Measurements from ENCODE around the gene APBB1IP.
"Not testable (repeated sequence)": the region's sequence is repeated elsewhere in the genome, so short reads cannot be mapped to it uniquely, and the experiment has no call there.

Gene APBB1IP

DNA sequence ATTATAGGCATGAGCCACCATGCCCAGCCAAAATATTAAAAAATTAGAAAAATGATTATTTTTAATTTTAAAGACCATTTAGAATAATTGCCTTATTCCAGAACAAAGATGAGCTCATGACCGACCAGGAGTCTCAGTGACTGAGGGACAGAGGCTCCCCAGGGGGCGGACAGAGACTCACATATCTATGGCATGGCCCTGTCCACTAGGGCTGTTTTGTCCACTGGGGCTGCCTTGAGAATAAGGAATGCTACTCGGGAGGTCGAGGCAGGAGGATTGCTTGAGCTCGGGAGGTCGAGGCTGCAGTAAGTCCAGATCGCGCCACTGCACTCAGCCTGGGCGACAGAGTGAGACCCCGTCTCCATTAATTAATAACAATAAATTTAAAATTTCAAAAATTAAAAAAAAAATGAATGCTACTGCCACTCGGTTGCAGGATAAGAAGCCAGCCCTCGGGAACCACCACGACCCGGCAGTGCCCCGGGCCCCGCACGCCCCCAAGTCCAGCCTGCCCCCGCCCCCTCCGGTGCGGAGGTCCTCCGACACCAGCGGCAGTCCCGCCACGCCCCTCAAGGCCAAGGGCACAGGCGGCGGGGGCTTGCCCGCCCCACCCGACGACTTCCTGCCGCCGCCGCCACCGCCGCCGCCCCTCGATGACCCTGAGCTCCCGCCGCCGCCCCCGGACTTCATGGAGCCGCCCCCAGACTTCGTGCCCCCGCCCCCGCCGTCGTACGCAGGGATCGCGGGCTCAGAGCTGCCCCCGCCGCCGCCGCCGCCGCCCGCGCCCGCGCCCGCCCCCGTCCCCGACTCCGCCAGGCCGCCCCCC, 128.6 kb downstream of the APBB1IP start:
- H3K36me3 ChIP-seq (ENCODE audit: control insufficient read depth, insufficient read depth, low read length) = no peaks in the 10 kb centered on the region
- peak overlapping the region; percentile 74 for H3K4me3 ChIP-seq (ENCODE audit: low read depth, low read length)
- H3K9me3 ChIP-seq (ENCODE audit: control insufficient read depth, insufficient read depth, low read depth, low read length) = no peaks in the 10 kb centered on the region
- no peak overlapping the region for H3K27ac ChIP-seq (ENCODE audit: low read depth, low read length)
- peaks cover 5% of the 10 kb centered on the region; the same call in 1 of the 2 replicates for H3K27me3 ChIP-seq (ENCODE audit: control insufficient read depth, insufficient read depth, low read length)
- H3K4me1 ChIP-seq (ENCODE audit: control insufficient read depth, insufficient read depth, low read length) = no peaks in the 10 kb centered on the region
- H3K9ac ChIP-seq (ENCODE audit: low read length) = peak overlapping the region; percentile 18

DNA sequence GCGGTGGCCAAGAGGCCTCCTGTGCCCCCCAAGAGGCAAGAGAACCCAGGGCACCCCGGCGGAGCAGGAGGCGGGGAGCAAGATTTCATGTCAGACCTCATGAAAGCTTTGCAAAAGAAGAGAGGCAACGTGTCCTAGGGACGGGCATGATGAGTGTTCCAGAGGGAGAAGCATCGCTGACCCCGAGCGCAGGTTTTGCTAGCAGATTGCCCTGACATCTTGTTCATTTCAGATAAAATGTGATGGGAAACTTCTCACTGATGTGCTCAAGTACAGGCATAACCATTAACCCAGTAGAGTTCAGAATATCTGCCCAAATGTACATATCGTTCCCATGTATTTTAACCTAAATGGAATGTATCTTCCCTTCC, 129.2 kb downstream of the APBB1IP start:
- Histone ChIP-seq H3K27me3 (ENCODE audit: control insufficient read depth, insufficient read depth, low read length) (peaks cover 5% of the 10 kb centered on the region; the same call in 1 of the 2 replicates), H3K4me3 (ENCODE audit: low read depth, low read length) (peak overlapping the region; percentile 54), H3K9me3 (ENCODE audit: control insufficient read depth, insufficient read depth, low read depth, low read length) (no peaks in the 10 kb centered on the region), H3K36me3 (ENCODE audit: control insufficient read depth, insufficient read depth, low read length) (no peaks in the 10 kb centered on the region), H3K27ac (ENCODE audit: low read depth, low read length) (no peak overlapping the region), H3K9ac (ENCODE audit: low read length) (peak overlapping the region; percentile 18), H3K4me1 (ENCODE audit: control insufficient read depth, insufficient read depth, low read length) (no peaks in the 10 kb centered on the region)

- Histone ChIP-seq H3K27ac (ENCODE audit: low read depth, low read length) (no peak overlapping the region), H3K4me3 (ENCODE audit: low read depth, low read length) (no peak overlapping the region), H3K36me3 (ENCODE audit: control insufficient read depth, insufficient read depth, low read length) (no peaks in the 10 kb centered on the region), H3K9me3 (ENCODE audit: control insufficient read depth, insufficient read depth, low read depth, low read length) (peaks cover 6% of the 10 kb centered on the region; the same call in 1 of the 2 replicates), H3K9ac (ENCODE audit: low read length) (no peak overlapping the region), H3K4me1 (ENCODE audit: control insufficient read depth, insufficient read depth, low read length) (no peaks in the 10 kb centered on the region), H3K27me3 (ENCODE audit: control insufficient read depth, insufficient read depth, low read length) (peaks cover 5% of the 10 kb centered on the region; the same call in 1 of the 2 replicates)
Measured at GRCh38 chr10:26571655-26572054, 133.5 kb downstream of the APBB1IP start.

DNA sequence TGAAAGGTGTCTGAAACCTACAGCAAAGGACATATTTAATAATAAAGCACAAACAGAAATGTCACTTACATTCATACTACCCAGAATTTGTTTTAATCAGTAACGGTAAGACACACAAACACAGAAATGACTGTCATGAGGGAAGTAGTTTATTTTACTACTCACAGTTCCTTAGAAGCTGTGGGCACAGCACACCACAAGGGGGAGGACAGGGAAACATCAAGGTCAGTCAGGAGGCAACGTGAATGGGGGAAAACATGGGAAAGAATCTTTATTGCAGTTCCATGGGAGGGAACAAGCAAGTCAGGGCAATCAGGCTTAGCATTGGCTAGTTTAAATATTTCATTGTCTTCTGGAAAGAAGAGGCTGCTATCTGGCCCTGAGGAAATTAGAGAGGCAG, 135.5 kb downstream of the APBB1IP start:
- Histone ChIP-seq H3K4me1 (ENCODE audit: control insufficient read depth, insufficient read depth, low read length) (no peaks in the 10 kb centered on the region), H3K4me3 (ENCODE audit: low read depth, low read length) (no peak overlapping the region), H3K27me3 (ENCODE audit: control insufficient read depth, insufficient read depth, low read length) (no peaks in the 10 kb centered on the region), H3K9ac (ENCODE audit: low read length) (no peak overlapping the region), H3K9me3 (ENCODE audit: control insufficient read depth, insufficient read depth, low read depth, low read length) (peaks cover 6% of the 10 kb centered on the region; the same call in 1 of the 2 replicates), H3K36me3 (ENCODE audit: control insufficient read depth, insufficient read depth, low read length) (no peaks in the 10 kb centered on the region), H3K27ac (ENCODE audit: low read depth, low read length) (no peak overlapping the region)

DNA sequence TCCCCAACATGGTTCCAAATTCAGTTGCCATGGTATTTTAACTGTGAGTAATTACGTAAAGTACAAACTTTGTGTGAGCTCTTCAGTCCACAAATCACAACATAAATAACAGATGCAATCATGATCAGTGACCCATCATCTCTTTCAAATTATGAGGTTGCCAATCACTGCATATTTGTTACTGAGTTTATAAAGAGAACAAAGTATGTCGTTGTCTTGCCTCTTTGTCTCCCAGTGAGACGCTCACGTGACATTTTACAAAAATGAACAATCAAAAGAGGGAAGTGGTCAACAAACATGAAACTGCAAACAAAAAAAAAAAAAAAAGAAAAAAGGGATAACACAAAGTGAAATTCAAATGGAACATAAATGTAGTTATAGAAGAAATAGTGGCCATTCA, 136.6 kb downstream of the APBB1IP start:
- H3K27ac ChIP-seq (ENCODE audit: low read depth, low read length) = no peak overlapping the region
- no peaks in the 10 kb centered on the region for H3K36me3 ChIP-seq (ENCODE audit: control insufficient read depth, insufficient read depth, low read length)

GRCh38 chr10:26578371-26578770, 140.2 kb downstream of the APBB1IP start:
- not testable (repeated sequence) for H3K9me3 ChIP-seq (ENCODE audit: control insufficient read depth, insufficient read depth, low read depth, low read length); H3K36me3 ChIP-seq (ENCODE audit: control insufficient read depth, insufficient read depth, low read length); H3K27ac ChIP-seq (ENCODE audit: low read depth, low read length); H3K9ac ChIP-seq (ENCODE audit: low read length); H3K4me3 ChIP-seq (ENCODE audit: low read depth, low read length); H3K27me3 ChIP-seq (ENCODE audit: control insufficient read depth, insufficient read depth, low read length); H3K4me1 ChIP-seq (ENCODE audit: control insufficient read depth, insufficient read depth, low read length)

More for the DNA sequence above, 136.6 kb downstream of the APBB1IP start:
- Histone ChIP-seq H3K9me3 (ENCODE audit: control insufficient read depth, insufficient read depth, low read depth, low read length) (peaks cover 6% of the 10 kb centered on the region; the same call in 1 of the 2 replicates), H3K9ac (ENCODE audit: low read length) (no peak overlapping the region), H3K27me3 (ENCODE audit: control insufficient read depth, insufficient read depth, low read length) (no peaks in the 10 kb centered on the region), H3K4me1 (ENCODE audit: control insufficient read depth, insufficient read depth, low read length) (no peaks in the 10 kb centered on the region), H3K4me3 (ENCODE audit: low read depth, low read length) (no peak overlapping the region)

DNA sequence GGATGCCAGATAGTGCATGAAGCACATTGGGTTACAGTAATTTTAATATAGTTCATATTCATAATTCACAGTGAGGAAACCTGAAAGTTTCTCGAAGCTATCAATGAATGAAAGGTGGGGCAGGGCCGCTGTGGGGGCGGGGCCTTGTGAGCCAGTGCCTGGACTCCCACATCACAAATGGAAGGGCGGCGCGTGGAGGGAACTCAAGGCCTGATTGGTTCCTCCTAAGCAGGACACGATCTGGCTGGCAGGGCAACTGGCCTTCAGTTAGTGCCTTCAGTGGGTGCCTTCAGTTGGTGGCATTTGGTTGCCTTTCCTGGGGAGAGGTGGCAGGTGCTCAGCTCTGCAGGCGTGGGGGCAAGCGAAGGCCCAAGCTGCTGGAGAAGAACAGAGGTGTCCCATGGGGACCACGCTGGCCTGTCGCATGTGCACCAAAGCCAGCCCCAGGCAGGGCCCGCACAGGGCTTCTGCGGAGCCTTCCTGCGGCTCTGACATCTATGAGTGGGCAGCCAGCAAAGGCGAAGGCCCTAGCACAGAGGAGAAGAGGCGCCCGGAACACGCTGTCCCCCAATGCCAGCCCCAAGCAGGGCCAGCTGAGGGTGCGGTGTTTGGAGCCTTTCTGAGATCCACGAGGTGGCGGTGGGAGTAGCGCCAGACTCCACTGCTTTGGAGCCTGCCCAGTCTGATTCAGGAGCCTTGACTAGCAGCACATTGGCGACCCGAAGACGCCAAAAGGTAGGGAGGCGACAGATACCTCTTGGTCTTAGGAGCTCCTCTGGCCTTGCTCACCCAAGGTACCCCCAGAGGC, 141.3 kb downstream of the APBB1IP start:
- no peak overlapping the region for H3K27ac ChIP-seq (ENCODE audit: low read depth, low read length)

GRCh38 chr10:26586211-26586610, 148.1 kb downstream of the APBB1IP start:
- no peak overlapping the region for H3K4me3 ChIP-seq (ENCODE audit: low read depth, low read length)

More for the DNA sequence above, 141.3 kb downstream of the APBB1IP start:
- H3K9me3 ChIP-seq (ENCODE audit: control insufficient read depth, insufficient read depth, low read depth, low read length) = peaks cover 6% of the 10 kb centered on the region; the same call in 1 of the 2 replicates
- H3K9ac ChIP-seq (ENCODE audit: low read length) = no peak overlapping the region
- H3K4me1 ChIP-seq (ENCODE audit: control insufficient read depth, insufficient read depth, low read length) = no peaks in the 10 kb centered on the region
- no peak overlapping the region for H3K4me3 ChIP-seq (ENCODE audit: low read depth, low read length)
- H3K36me3 ChIP-seq (ENCODE audit: control insufficient read depth, insufficient read depth, low read length) = no peaks in the 10 kb centered on the region
- H3K27me3 ChIP-seq (ENCODE audit: control insufficient read depth, insufficient read depth, low read length) = no peaks in the 10 kb centered on the region

GRCh38 chr10:26588611-26589010, 150.5 kb downstream of the APBB1IP start:
- H3K4me1 ChIP-seq (ENCODE audit: control insufficient read depth, insufficient read depth, low read length) = no peaks in the 10 kb centered on the region
- no peak overlapping the region for H3K4me3 ChIP-seq (ENCODE audit: low read depth, low read length)
- H3K27ac ChIP-seq (ENCODE audit: low read depth, low read length) = no peak overlapping the region
- H3K9me3 ChIP-seq (ENCODE audit: control insufficient read depth, insufficient read depth, low read depth, low read length) = no peaks in the 10 kb centered on the region
- no peak overlapping the region for H3K9ac ChIP-seq (ENCODE audit: low read length)
- H3K27me3 ChIP-seq (ENCODE audit: control insufficient read depth, insufficient read depth, low read length) = no peaks in the 10 kb centered on the region
- H3K36me3 ChIP-seq (ENCODE audit: control insufficient read depth, insufficient read depth, low read length) = no peaks in the 10 kb centered on the region

More at GRCh38 chr10:26586211-26586610, 148.1 kb downstream of the APBB1IP start:
- Histone ChIP-seq H3K9me3 (ENCODE audit: control insufficient read depth, insufficient read depth, low read depth, low read length) (no peaks in the 10 kb centered on the region), H3K27ac (ENCODE audit: low read depth, low read length) (no peak overlapping the region), H3K4me1 (ENCODE audit: control insufficient read depth, insufficient read depth, low read length) (no peaks in the 10 kb centered on the region), H3K9ac (ENCODE audit: low read length) (no peak overlapping the region), H3K27me3 (ENCODE audit: control insufficient read depth, insufficient read depth, low read length) (no peaks in the 10 kb centered on the region), H3K36me3 (ENCODE audit: control insufficient read depth, insufficient read depth, low read length) (no peaks in the 10 kb centered on the region)

GRCh38 chr10:26589813-26590212, 151.7 kb downstream of the APBB1IP start:
- H3K27ac ChIP-seq (ENCODE audit: low read depth, low read length); H3K27me3 ChIP-seq (ENCODE audit: control insufficient read depth, insufficient read depth, low read length); H3K9me3 ChIP-seq (ENCODE audit: control insufficient read depth, insufficient read depth, low read depth, low read length); H3K9ac ChIP-seq (ENCODE audit: low read length); H3K4me3 ChIP-seq (ENCODE audit: low read depth, low read length); H3K36me3 ChIP-seq (ENCODE audit: control insufficient read depth, insufficient read depth, low read length); H3K4me1 ChIP-seq (ENCODE audit: control insufficient read depth, insufficient read depth, low read length): not testable (repeated sequence)

GRCh38 chr10:26593896-26594295, 155.8 kb downstream of the APBB1IP start:
- H3K27ac ChIP-seq (ENCODE audit: low read depth, low read length) = no peak overlapping the region
- no peak overlapping the region for H3K9ac ChIP-seq (ENCODE audit: low read length)
- H3K36me3 ChIP-seq (ENCODE audit: control insufficient read depth, insufficient read depth, low read length) = no peaks in the 10 kb centered on the region
- H3K4me3 ChIP-seq (ENCODE audit: low read depth, low read length) = no peak overlapping the region
- no peaks in the 10 kb centered on the region for H3K9me3 ChIP-seq (ENCODE audit: control insufficient read depth, insufficient read depth, low read depth, low read length)
- no peaks in the 10 kb centered on the region for H3K27me3 ChIP-seq (ENCODE audit: control insufficient read depth, insufficient read depth, low read length)
- H3K4me1 ChIP-seq (ENCODE audit: control insufficient read depth, insufficient read depth, low read length) = no peaks in the 10 kb centered on the region

Measured in HUES6 (cell line).